IPS-11a (cell line): ENCODE data around the gene WDTC1.
A peak's percentile ranks its signal among the peaks of the same experiment; 100 is the strongest.
"Not testable (repeated sequence)": the region's sequence is repeated elsewhere in the genome, so short reads cannot be mapped to it uniquely, and the experiment has no call there.

Experiments
- H3K4me3 ChIP-seq: one replicate; pipeline ENCODE4 v1.5.1; 2013; ENCODE audit warnings: low read depth, low read length, control low read depth

The WDTC1 gene

GRCh38 chr1:27234049-27234882 is at the start of gene WDTC1:
Gene WDTC1, plus strand, starts transcription at chr1:27234632. Its CDS starts 26,423 bp downstream, at chr1:27261055.
- peak within 1 kb of the TSS; percentile 64 for H3K4me3 ChIP-seq

GRCh38 chr1:27184665-27185064 is 49.8 kb upstream of the WDTC1 start:
- H3K4me3 ChIP-seq, result not testable (repeated sequence)

GRCh38 chr1:27192039-27192529 is 42.3 kb upstream of the WDTC1 start:
- H3K4me3 ChIP-seq, result no peak overlapping the region

GRCh38 chr1:27193194-27193593 is 41.2 kb upstream of the WDTC1 start:
- no peak overlapping the region for H3K4me3 ChIP-seq

- H3K4me3 ChIP-seq, result no peak overlapping the region
These were observed 33.1 kb upstream of the WDTC1 start for GRCh38 chr1:27201295-27201694.

- no peak overlapping the region for H3K4me3 ChIP-seq
These were observed 30.5 kb upstream of the WDTC1 start for GRCh38 chr1:27203946-27204345.

- not testable (repeated sequence) for H3K4me3 ChIP-seq
These were observed 27.2 kb upstream of the WDTC1 start for GRCh38 chr1:27207238-27207637.

- H3K4me3 ChIP-seq, result not testable (repeated sequence)
These were observed 26.1 kb upstream of the WDTC1 start for GRCh38 chr1:27208143-27208850.

- no peak overlapping the region for H3K4me3 ChIP-seq
These were observed 18.0 kb upstream of the WDTC1 start for GRCh38 chr1:27216466-27216865.

GRCh38 chr1:27217401-27217800 is 17.0 kb upstream of the WDTC1 start:
- H3K4me3 ChIP-seq, result no peak overlapping the region

- no peak overlapping the region for H3K4me3 ChIP-seq
These were observed 15.7 kb upstream of the WDTC1 start for GRCh38 chr1:27218736-27219135.

GRCh38 chr1:27220096-27220495 is 14.3 kb upstream of the WDTC1 start:
- H3K4me3 ChIP-seq, result no peak overlapping the region

- H3K4me3 ChIP-seq, result not testable (repeated sequence)
These were observed 13.5 kb upstream of the WDTC1 start for GRCh38 chr1:27220702-27221497.

GRCh38 chr1:27225621-27226020 is 8.8 kb upstream of the WDTC1 start:
- H3K4me3 ChIP-seq, result no peak overlapping the region

GRCh38 chr1:27227765-27228164 is 6.7 kb upstream of the WDTC1 start:
- H3K4me3 ChIP-seq, result no peak overlapping the region

- H3K4me3 ChIP-seq, result peak overlapping the region; percentile 64
These were observed 774 bp upstream of the WDTC1 start for GRCh38 chr1:27233667-27234048.

GRCh38 chr1:27235827-27236226 is 1.4 kb downstream of the WDTC1 start:
- H3K4me3 ChIP-seq, result no peak overlapping the region

GRCh38 chr1:27237112-27237511 is 2.7 kb downstream of the WDTC1 start:
- H3K4me3 ChIP-seq, result no peak overlapping the region

GRCh38 chr1:27238032-27238431 is 3.6 kb downstream of the WDTC1 start:
- H3K4me3 ChIP-seq, result no peak overlapping the region

- H3K4me3 ChIP-seq, result no peak overlapping the region
These were observed 7.2 kb downstream of the WDTC1 start for GRCh38 chr1:27241677-27242076.

- not testable (repeated sequence) for H3K4me3 ChIP-seq
These were observed 9.2 kb downstream of the WDTC1 start for GRCh38 chr1:27243665-27244064.
